GM21717 (cell line): ENCODE results near the gene DNAAF6.
"Not testable (repeated sequence)": the region's sequence is repeated elsewhere in the genome, so short reads cannot be mapped to it uniquely, and the experiment has no call there.

ENCODE experiments used
- ATAC-seq: cut with Tn5 transposase; IDR thresholded peaks from one replicate; pipeline ENCODE4 v1.9.1; 2021; ENCODE audit warnings: mild to moderate bottlenecking, moderate library complexity; ENCODE audit not compliant: unreplicated experiment

DNAAF6 gene

DNA sequence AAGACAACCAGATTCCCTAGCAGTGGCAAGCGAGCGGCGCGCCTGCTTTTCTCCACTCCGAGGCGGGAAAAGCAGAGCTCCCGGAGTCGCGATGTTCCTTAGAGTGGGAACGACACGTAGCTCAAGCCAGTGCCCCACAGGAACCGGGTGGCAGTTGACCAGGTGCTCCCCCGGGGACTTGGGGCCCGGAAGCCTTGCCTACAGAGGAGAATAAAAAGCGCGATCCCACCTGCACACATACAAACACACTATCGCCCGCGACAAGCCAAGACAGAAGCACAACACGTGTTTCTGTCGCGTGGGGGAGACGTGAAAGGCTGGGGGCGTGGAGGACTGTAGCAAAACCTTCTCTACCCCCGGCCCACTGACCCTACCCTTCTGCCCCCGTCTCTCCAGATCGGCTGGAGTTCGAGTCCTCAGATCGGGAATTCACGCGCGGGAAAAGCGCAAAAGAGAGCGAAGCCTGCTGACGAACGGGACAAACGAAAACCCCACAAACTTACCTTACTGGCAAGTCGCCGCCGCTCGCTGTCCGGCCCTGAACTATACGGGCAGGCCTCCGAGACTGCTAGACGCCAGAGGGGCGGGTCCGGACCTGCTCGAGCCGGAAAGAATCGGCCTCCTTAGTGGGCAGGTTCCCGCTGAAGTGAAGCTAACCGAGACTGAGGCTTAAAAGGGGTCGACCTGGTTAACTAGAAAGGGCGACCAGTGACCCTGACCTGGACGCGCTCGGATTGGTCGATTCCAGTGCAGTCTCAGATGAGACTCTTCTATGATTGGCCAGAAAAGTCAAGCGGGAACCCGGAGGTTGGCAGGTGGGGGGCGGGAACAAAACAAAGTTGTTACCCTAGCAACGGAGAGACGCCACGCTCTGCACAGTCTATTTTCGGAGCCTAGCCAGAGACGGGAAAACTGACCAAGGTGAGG is at the start of gene DNAAF6, which contains the start of gene NUP62CL:
Gene DNAAF6, plus strand, starts transcription at position 842 of the 927 bp plus-strand sequence. CDS start 6,265 bp downstream, outside the sequence.
Gene NUP62CL, minus strand, starts transcription at position 664 of the 927 bp plus-strand sequence. CDS start 31,287 bp downstream, outside the sequence.
- peak; percentile 83 for ATAC-seq

DNA sequence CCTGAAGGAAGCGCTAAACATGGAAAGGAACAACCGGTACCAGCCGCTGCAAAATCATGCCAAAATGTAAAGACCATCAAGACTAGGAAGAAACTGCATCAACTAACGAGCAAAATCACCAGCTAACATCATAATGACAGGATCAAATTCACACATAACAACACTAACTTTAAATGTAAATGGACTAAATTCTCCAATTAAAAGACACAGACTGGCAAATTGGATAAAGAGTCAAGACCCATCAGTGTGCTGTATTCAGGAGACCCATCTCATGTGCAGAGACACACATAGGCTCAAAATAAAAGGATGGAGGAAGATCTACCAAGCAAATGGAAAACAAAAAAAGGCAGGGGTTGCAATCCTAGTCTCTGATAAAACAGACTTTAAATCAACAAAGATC is 48.8 kb upstream of the DNAAF6 start:
- ATAC-seq: not testable (repeated sequence)

DNA sequence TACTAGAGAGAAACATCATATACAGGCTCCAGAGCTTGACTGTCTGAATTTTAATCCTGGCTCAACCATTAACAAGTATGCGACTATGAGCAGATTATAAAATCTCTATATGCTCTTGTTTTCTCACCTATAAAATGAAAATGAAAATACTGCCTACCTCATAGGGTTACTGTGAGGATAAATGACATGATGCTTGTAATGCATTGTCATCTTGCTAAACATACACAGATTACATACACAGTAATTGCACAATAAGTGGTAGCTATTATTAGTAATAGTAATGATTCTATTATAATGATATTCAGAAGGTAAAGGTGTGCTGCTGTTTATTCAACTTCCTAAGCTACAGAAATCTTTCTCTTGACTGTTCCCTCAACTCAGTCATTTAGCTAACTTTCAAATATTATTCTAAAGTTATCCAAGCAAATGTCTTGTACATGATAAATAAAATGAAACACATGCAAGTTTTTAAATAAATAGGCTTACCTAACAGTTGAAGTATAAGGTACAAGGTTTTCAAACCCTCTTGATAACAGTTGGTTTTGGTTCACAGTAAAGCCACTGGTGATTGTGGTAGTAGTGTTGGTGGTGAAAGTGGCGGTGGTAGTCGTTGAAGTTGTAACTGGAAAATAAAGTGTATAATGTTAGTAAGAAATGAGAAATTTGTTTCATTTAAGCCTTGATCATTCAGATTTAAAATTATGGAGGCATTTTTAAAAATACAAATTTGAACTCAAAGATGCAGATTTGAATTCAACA is 39.1 kb upstream of the DNAAF6 start:
- no peak for ATAC-seq

GRCh38 chrX:107168257-107168656 is 38.2 kb upstream of the DNAAF6 start:
- ATAC-seq: no peak

- ATAC-seq: no peak
Measured at GRCh38 chrX:107168712-107169111, 37.7 kb upstream of the DNAAF6 start.

- no peak for ATAC-seq
Measured at GRCh38 chrX:107171369-107172102, 34.9 kb upstream of the DNAAF6 start.

DNA sequence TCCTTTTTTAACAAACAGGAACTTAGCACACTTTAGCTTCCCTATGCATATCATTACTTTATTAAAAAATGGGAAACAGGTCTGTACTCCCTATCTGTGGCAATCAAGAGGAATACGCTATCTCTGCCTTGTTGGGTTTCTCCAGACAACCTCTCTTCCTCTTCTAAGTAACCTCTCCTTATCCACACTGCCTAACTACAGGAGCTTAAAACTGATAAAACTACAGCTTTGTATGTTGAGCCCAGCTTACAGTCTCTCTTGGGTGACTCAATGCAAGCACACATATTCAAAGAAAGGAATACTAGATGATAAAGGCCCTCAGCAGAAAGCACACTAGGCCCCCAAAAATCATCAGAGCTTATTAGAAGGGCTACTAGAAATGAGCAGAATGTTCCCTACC is 9.1 kb upstream of the DNAAF6 start:
- ATAC-seq: no peak

DNA sequence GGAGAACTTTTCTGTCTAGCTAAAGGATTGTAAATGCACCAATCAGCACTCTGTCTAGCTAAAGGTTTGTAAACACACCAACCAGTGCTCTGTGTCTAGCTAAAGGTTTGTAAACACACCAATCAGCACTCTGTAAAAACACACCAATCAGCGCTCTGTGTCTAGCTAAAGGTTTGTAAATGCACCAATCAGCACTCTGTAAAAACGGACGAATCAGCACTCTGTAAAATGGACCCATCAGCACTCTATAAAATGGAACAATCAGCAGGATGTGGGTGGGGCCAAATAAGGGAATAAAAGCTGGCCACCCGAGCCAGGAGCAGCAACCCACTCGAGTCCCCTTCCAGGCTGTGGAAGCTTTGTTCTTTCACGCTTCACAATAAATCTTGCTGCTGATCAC is 8.3 kb upstream of the DNAAF6 start:
- not testable (repeated sequence) for ATAC-seq

DNA sequence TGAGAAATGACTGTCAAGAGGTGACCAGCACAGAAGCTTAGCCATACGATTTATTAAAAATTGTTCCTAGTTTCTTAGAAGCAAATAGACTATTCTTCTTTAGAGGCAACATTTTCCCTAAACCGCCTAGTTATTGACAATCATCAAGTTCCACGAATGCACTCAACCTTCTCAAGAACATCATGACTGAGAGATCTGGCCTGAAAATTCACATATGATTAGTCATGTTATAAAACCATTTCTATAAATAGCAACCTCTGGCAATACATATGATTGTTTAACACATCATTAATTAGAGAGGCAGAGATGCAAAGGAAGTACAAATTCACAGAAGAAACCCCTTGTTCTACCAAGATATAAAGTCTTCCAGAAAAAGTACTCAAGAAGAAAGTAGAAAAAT is 6.9 kb upstream of the DNAAF6 start:
- ATAC-seq: no peak

DNA sequence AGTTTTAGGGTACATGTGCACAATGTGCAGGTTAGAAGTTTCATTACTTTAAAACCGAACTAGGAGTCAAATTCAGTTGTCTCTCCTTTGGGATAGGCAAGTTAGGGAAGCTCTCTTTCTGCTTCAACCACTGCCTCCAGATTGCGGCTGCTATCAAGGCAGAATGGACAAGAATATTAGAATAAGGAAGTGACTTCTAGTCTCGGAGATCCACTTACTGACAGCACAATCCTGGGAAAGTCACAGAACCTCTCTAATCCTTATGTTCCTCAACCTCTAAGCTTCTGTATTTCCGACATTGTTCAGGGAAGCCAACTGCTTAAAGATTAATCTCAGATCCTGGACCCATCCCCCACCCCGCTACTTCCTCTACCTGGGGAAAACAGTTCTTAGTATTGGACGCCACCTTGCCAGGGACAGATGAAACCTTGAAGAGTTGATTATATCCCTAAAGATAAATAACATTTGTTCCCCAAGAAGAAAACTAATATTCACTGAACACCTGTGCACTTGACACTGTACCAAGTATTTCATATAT is 2.3 kb upstream of the DNAAF6 start:
- ATAC-seq: no peak

GRCh38 chrX:107206697-107207065 is 270 bp downstream of the DNAAF6 start:
- no peak for ATAC-seq

DNA sequence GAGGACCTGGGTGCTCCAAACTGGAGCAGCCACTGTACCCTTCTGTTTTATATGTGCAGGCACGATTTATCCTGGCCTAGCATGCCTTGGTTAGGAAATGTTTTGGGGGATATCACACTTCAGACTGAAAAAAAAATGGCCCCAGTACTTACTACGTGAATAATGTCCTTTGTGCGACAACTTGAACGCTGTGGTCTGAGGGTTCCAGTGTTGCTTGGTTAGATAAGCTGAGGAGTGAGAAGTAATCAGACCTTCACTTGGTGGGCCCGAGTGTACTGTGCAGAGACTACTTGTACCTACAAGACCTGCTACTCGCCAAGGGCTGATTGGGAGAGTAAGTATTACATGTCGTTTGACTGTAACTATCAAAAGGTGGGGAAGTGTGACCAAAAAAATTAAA is 678 bp downstream of the DNAAF6 start:
- ATAC-seq: no peak

GRCh38 chrX:107207943-107208342 is 1.5 kb downstream of the DNAAF6 start:
- ATAC-seq: no peak

DNA sequence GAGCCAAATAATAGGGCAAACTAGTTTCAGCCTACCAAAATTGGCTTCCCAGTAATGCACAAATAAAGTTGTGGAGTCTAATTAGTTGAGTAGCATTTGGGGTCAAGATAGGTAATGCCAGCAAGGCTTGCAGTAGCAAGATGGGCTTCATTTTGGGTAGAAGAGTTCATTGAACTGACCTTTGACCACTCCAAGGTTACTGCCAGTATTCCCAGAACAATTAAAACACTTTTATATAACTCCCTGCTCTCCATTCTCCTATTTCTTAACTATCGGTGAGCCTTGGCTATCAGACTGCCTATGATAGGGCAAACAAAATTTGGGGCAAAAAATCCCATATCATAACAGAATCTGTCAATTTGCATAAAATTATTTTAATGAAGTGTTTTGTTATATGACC is 7.1 kb downstream of the DNAAF6 start:
- no peak for ATAC-seq

DNA sequence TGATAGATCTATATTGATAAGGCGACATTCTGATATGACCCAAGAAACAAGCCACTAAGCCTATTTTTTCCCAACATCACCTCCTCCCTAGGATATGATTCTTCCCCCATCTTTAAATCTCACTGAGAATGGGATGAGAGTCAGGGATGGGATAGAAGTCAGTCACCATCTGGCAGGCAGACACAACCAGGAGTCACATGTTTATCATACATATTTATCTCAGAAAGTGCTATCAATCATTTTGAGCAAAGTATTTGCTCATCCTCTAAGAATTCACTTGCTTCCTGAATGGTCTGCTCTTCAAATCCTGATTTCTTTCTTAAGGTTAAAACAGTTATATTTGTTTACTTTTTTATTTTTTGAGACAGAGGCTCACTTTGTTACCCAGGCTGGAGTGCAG is 20.3 kb downstream of the DNAAF6 start:
- no peak for ATAC-seq

- no peak for ATAC-seq
Measured at GRCh38 chrX:107227780-107228485, 21.5 kb downstream of the DNAAF6 start.

GRCh38 chrX:107228486-107228819 is 22.0 kb downstream of the DNAAF6 start:
- ATAC-seq: no peak

DNA sequence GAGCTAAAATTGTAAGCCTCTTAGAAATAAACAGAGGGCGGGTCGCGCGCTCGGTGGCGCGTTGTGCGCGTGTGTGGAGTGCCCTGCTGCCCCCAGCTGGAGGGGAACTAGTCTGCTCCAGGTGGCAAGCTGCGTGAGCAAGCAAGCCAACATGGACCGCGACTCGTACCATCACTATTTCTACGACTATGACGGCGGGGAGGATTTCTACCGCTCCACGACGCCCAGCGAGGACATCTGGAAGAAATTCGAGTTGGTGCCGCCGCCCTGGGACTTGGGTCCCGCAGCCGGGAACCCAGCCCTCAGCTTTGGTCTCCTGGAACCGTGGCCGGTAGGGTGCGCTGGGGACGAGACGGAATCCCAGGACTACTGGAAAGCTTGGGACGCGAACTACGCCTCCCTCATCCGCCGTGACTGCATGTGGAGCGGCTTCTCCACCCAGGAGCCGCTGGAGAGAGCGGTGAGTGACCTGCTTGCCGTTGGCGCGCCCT is 66.1 kb downstream of the DNAAF6 start:
- no peak for ATAC-seq

DNA sequence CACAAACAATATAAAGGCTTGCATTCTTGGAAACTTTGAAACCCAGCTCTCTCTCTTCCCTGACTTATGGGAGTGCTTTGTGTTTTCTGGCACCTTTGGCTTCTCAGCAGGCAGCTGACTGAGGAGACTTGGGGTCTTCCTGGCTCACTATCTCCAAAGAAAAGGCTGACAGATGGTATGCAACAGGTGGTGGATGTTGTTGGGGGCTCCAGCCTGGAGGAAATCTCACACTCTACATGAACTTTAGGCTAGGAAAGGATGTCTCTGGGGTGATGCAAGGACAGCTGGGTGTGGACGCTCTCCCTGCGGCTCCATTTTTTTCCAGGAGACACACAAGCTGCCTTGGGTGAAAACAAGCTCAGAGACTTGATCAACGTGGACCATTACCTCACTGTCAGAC is 67.4 kb downstream of the DNAAF6 start:
- no peak for ATAC-seq

DNA sequence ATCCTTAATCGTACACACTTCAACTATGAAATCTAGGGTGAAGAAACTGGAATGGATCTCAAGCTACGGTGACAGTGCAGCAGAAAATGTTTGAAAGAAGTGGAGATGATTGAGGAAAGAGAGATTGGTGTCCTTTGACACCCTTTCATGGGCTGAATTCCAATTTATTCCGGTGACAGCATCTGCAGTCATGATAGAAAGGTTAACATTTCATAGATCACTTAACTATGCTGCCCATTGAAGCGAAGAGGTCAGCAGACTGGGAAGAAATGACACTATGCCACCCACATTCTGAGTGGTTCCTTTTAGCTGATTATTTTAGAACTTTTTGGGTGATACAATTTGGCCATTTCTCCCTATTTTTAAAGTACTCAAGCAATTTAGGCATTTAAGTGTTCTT is 82.3 kb downstream of the DNAAF6 start:
- ATAC-seq: no peak
